DOHH2 (cell line): ENCODE measurements around the gene SHROOM2.

Experiments
- CTCF ChIP-seq: fragments of 200-600 bp; sonication (generic); IDR thresholded peaks from one replicate; pipeline ENCODE4 v1.5.1; 2014; ENCODE audit warnings: antibody characterized with exemption, mild to moderate bottlenecking, low read depth, low read length; ENCODE audit not compliant: poor library complexity, severe bottlenecking
- EZH2phosphoT487 ChIP-seq: fragments of 200-600 bp; sonication (generic); IDR thresholded peaks from 2 replicates; pipeline ENCODE4 v1.6.1; 2017; ENCODE audit warnings: borderline replicate concordance, mild to moderate bottlenecking, antibody characterized with exemption, low read length, moderate library complexity, mixed read lengths

- TF ChIP-seq CTCF (no peak), EZH2phosphoT487 (no peak)
Observed at GRCh38 chrX:9966775-9967408, 180.7 kb downstream of the SHROOM2 start, which contains the start of gene CLDN34.
